Astrocyte (in vitro differentiated cells and primary cell): ENCODE data around the gene AHR. TPM values are rescaled to one million over a fixed set of nuclear protein-coding genes. Genes with fewer than 3 reads are reported as not detected.
"Not testable (repeated sequence)": the region's sequence is repeated elsewhere in the genome, so short reads cannot be mapped to it uniquely, and the experiment has no call there.

Experiments used
- DNase-seq: peaks from one replicate; pipeline ENCODE4 v3.0.0-alpha.2; 2010; ENCODE audit warnings: low read depth
- FAIRE-seq: peaks from 2 replicates; lab custom pipeline; 2011; peaks lifted over from hg19 to GRCh38; lab: Jason Lieb, UNC
- H2AFZ ChIP-seq: 2 replicates; pipeline ENCODE4 v1.6.0; 2012; ENCODE audit warnings: low read depth, low read length, inconsistent platforms
- H3K27ac ChIP-seq: 2 replicates; pipeline ENCODE4 v1.5.1; 2011; ENCODE audit warnings: low read depth, low read length, inconsistent platforms
- H3K27me3 ChIP-seq: 2 replicates; pipeline ENCODE4 v1.6.0; 2011; ENCODE audit warnings: low read length, inconsistent platforms; ENCODE audit not compliant: insufficient read depth
- H3K36me3 ChIP-seq: 2 replicates; pipeline ENCODE4 v1.5.1; 2011; ENCODE audit warnings: low read length, inconsistent platforms; ENCODE audit not compliant: insufficient read depth
- H3K4me1 ChIP-seq: 2 replicates; pipeline ENCODE4 v1.5.1; 2011; ENCODE audit warnings: low read length, inconsistent platforms; ENCODE audit not compliant: insufficient read depth
- H3K4me2 ChIP-seq: 2 replicates; pipeline ENCODE4 v1.6.0; 2012; ENCODE audit warnings: low read length, inconsistent platforms
- H3K4me3 ChIP-seq: 2 replicates; pipeline ENCODE4 v1.5.1; 2011; ENCODE audit warnings: low read depth, mild to moderate bottlenecking, low read length, inconsistent platforms; ENCODE audit not compliant: insufficient read depth
- H3K79me2 ChIP-seq: 2 replicates; pipeline ENCODE4 v1.6.0; 2012; ENCODE audit warnings: mild to moderate bottlenecking, low read length, inconsistent platforms; ENCODE audit not compliant: insufficient read depth
- H3K9ac ChIP-seq: 2 replicates; pipeline ENCODE4 v1.6.0; 2012; ENCODE audit warnings: mild to moderate bottlenecking, low read length, inconsistent platforms
- H3K9me3 ChIP-seq: 2 replicates; pipeline ENCODE4 v1.5.1; 2012; ENCODE audit warnings: low read depth, mild to moderate bottlenecking, low read length, inconsistent platforms; ENCODE audit not compliant: insufficient read depth
- H4K20me1 ChIP-seq: 2 replicates; pipeline ENCODE4 v1.6.0; 2012; ENCODE audit warnings: low read length, inconsistent platforms; ENCODE audit not compliant: insufficient read depth
- H3K27ac Mint-ChIP-seq: one replicate; pipeline ENCODE4 v1.8.0; 2021; ENCODE audit warnings: mild to moderate bottlenecking, mixed read lengths; ENCODE audit not compliant: unreplicated experiment
- H3K27me3 Mint-ChIP-seq: one replicate; pipeline ENCODE4 v1.8.0; 2021; ENCODE audit warnings: low read depth, mixed read lengths; ENCODE audit not compliant: unreplicated experiment
- H3K36me3 Mint-ChIP-seq: one replicate; pipeline ENCODE4 v1.8.0; 2021; ENCODE audit warnings: low read depth, mixed read lengths; ENCODE audit not compliant: unreplicated experiment
- H3K4me1 Mint-ChIP-seq: one replicate; pipeline ENCODE4 v1.8.0; 2021; ENCODE audit warnings: low read depth, mixed read lengths; ENCODE audit not compliant: unreplicated experiment
- H3K4me3 Mint-ChIP-seq: one replicate; pipeline ENCODE4 v1.8.0; 2021; ENCODE audit warnings: mild to moderate bottlenecking, moderate library complexity, mixed read lengths; ENCODE audit not compliant: unreplicated experiment
- H3K9me3 Mint-ChIP-seq: one replicate; pipeline ENCODE4 v1.8.0; 2021; ENCODE audit warnings: mild to moderate bottlenecking, mixed read lengths; ENCODE audit not compliant: unreplicated experiment
- CTCF ChIP-seq: IDR thresholded peaks from 2 replicates; pipeline ENCODE4 v1.5.1; 2011; ENCODE audit warnings: low read depth, mild to moderate bottlenecking, inconsistent platforms, low read length, moderate library complexity; ENCODE audit not compliant: insufficient read depth
- EZH2 ChIP-seq: IDR thresholded peaks from 2 replicates; pipeline ENCODE4 v1.6.1; 2012; ENCODE audit warnings: mild to moderate bottlenecking, low read length, inconsistent platforms; ENCODE audit not compliant: insufficient read depth
- total RNA-seq: library from RNA; stranded (reverse); gene quantifications from 2 replicates; pipeline ENCODE4 v1.2.1, GENCODE V29; 2021

AHR gene
- total RNA-seq, 1 donor from 2014 or later = 48.1 TPM

DNA sequence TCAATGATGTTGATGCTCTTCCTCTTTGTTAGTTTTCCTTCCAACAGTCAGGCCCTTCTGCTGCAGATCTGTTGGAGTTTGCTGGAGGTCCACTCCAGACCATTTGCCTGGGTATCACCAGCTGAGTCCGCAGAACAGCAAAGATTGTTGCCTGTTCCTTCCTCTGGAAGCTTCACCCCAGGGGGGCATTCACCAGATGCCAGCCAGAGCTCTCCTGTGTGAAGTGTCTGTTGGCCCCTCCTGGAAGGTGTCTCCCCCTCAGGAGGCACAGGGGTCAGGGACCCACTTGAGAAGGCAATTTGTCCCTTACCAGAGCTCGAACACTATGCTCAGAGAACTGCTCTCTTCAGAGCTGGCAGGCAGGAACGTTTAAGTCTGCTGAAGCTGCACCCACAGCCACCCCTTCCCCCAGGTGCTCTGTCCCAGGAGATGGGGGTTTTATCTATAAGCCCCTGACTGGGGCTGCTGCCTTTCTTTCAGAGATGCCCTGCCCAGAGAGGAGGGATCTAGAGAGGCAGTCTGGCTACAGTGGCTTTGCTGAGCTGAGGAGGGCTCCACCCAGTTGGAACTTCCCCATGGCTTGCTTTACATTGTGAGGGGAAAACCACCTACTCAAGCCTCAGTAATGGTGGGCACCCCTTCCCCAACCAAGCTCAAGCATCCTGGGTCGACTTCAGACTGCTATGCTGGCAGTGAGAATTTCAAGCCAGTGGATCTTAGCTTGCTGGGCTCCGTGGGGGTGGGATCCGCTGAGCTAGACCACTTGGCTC lies 55.4 kb downstream of the AHR start:
- not testable (repeated sequence) for H3K4me1 ChIP-seq, H3K27me3 Mint-ChIP-seq, H3K27ac ChIP-seq, H3K4me2 ChIP-seq, H3K4me3 ChIP-seq, H3K36me3 ChIP-seq, H4K20me1 ChIP-seq, H3K27ac Mint-ChIP-seq, H3K79me2 ChIP-seq, H2AFZ ChIP-seq, DNase-seq, H3K9me3 ChIP-seq, H3K4me3 Mint-ChIP-seq, H3K27me3 ChIP-seq, FAIRE-seq, H3K9ac ChIP-seq, H3K4me1 Mint-ChIP-seq
- Mint-ChIP-seq H3K9me3 (peaks cover 19% of the 10 kb centered on the region), H3K36me3 (peaks cover 29% of the 10 kb centered on the region)

DNA sequence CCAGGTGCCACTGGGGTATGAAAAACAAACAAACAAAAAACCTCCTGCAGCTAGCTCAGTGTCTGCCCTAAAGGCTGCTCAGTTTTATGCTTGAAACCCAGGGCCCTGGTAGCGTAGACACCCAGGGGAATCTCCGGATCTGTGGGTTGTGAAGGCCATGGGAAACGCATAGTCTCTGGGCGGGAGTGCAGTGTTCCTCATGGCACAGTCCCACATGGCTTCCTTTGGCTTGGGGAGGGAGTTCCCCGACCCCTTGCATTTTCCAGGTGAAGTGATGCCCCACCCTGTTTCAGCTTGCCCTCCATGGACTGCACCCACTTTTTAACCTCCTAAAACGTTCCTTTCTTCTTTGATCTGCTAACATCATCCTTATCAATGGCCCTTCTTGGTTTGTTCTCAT lies 56.0 kb downstream of the AHR start:
- peaks cover 17% of the 10 kb centered on the region for H3K9me3 Mint-ChIP-seq
- peaks cover 4% of the 10 kb centered on the region for H3K4me1 Mint-ChIP-seq
- FAIRE-seq = no peak
- no peak overlapping the region for H3K27ac Mint-ChIP-seq
- H2AFZ ChIP-seq = no peak overlapping the region
- no peak overlapping the region for H3K9ac ChIP-seq
- H3K4me1 ChIP-seq = no peaks in the 10 kb centered on the region
- no peak for TF ChIP-seq CTCF
- no peak for TF ChIP-seq EZH2
- H3K36me3 ChIP-seq = no peaks in the 10 kb centered on the region
- H3K27ac ChIP-seq = no peak overlapping the region
- no peak overlapping the region for H3K4me3 Mint-ChIP-seq
- H3K36me3 Mint-ChIP-seq = peaks cover 33% of the 10 kb centered on the region
- no peaks in the 10 kb centered on the region for H3K27me3 ChIP-seq
- no peaks in the 10 kb centered on the region for H3K27me3 Mint-ChIP-seq
- no peak overlapping the region for H3K4me2 ChIP-seq
- H4K20me1 ChIP-seq = no peaks in the 10 kb centered on the region
- no peaks in the 10 kb centered on the region for H3K9me3 ChIP-seq
- peaks cover 4% of the 10 kb centered on the region for H3K79me2 ChIP-seq
- DNase-seq = no peak
- H3K4me3 ChIP-seq = no peak overlapping the region

- no peaks in the 10 kb centered on the region for H4K20me1 ChIP-seq
- H3K27ac ChIP-seq = no peak overlapping the region
- DNase-seq = no peak
- no peak overlapping the region for H3K4me3 ChIP-seq
- H3K9ac ChIP-seq = no peak overlapping the region
- H3K4me1 ChIP-seq = no peaks in the 10 kb centered on the region
- H3K36me3 Mint-ChIP-seq = peaks cover 30% of the 10 kb centered on the region
- H3K27me3 Mint-ChIP-seq = no peaks in the 10 kb centered on the region
- H2AFZ ChIP-seq = no peak overlapping the region
- H3K27me3 ChIP-seq = no peaks in the 10 kb centered on the region
- H3K4me1 Mint-ChIP-seq = peaks cover 4% of the 10 kb centered on the region
- peaks cover 16% of the 10 kb centered on the region for H3K9me3 Mint-ChIP-seq
- no peak overlapping the region for H3K27ac Mint-ChIP-seq
- peaks cover 4% of the 10 kb centered on the region for H3K79me2 ChIP-seq
- no peak overlapping the region for H3K4me2 ChIP-seq
- H3K36me3 ChIP-seq = no peaks in the 10 kb centered on the region
- no peaks in the 10 kb centered on the region for H3K9me3 ChIP-seq
- H3K4me3 Mint-ChIP-seq = no peak overlapping the region
- no peak for FAIRE-seq
- TF ChIP-seq CTCF (no peak), EZH2 (no peak)
Observed at GRCh38 chr7:17355050-17355449, 56.6 kb downstream of the AHR start.
